GM12892 (cell line): ENCODE data around the gene ATP8A2.

Source experiments
- POLR2A ChIP-seq: IDR thresholded peaks from 2 replicates; pipeline ENCODE4 v1.6.1; 2011; ENCODE audit warnings: low read depth, low read length, control low read depth
- POLR2AphosphoS5 ChIP-seq: IDR thresholded peaks from 2 replicates; pipeline ENCODE4 v1.6.1; 2011; ENCODE audit warnings: low read depth, low read length, control low read depth

GRCh38 chr13:25406377-25406776, 34.6 kb downstream of the ATP8A2 start:
- TF ChIP-seq POLR2AphosphoS5: no peak
- TF ChIP-seq POLR2A: no peak
